Stimulated activated naive CD8-positive, alpha-beta T cell treated with anti-CD3 and anti-CD28 coated beads, Interleukin-15, Interleukin-2, amounts not matched to agents 100 ng/mL and 50 ng/mL, for 24 hours (primary cell): ENCODE measurements around the gene NKAIN2.
"Not testable (repeated sequence)": the region's sequence is repeated elsewhere in the genome, so short reads cannot be mapped to it uniquely, and the experiment has no call there.

ENCODE experiments used
- H3K27ac Mint-ChIP-seq: one replicate; pipeline ENCODE4 v1.8.0; 2021; ENCODE audit warnings: mild to moderate bottlenecking, mixed read lengths
- H3K27me3 Mint-ChIP-seq: one replicate; pipeline ENCODE4 v1.8.0; 2021; ENCODE audit warnings: mixed read lengths
- H3K36me3 Mint-ChIP-seq: one replicate; pipeline ENCODE4 v1.8.0; 2021; ENCODE audit warnings: low read depth, mixed read lengths
- H3K4me1 Mint-ChIP-seq: one replicate; pipeline ENCODE4 v1.8.0; 2021; ENCODE audit warnings: low read depth, mixed read lengths
- H3K4me3 Mint-ChIP-seq: one replicate; pipeline ENCODE4 v1.8.0; 2021; ENCODE audit warnings: mild to moderate bottlenecking, mixed read lengths
- H3K9me3 Mint-ChIP-seq: one replicate; pipeline ENCODE4 v1.8.0; 2021; ENCODE audit warnings: mixed read lengths

Gene NKAIN2

DNA sequence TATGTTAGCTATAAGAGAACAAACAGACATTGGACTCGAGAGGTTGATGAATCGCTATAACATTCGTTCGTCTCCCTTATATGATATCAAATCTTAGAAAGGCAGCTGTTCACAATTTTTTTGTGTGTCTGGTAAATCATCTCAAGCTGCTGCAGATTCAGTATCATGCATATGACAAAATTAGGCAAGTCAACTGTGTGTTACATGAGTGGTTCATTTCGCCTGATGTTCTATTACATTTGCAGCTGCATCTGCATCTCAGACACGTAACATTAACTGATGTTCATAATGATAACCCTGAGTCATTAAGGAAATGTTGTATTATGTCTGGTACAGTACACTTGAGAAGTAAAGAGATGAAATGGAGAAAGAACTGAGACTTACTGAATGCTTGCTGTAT, 92.1 kb downstream of the NKAIN2 start:
- Mint-ChIP-seq H3K4me3 (no peak overlapping the region), H3K4me1 (no peaks in the 10 kb centered on the region), H3K9me3 (peaks cover 17% of the 10 kb centered on the region), H3K27ac (no peak overlapping the region), H3K27me3 (no peaks in the 10 kb centered on the region), H3K36me3 (no peaks in the 10 kb centered on the region)

DNA sequence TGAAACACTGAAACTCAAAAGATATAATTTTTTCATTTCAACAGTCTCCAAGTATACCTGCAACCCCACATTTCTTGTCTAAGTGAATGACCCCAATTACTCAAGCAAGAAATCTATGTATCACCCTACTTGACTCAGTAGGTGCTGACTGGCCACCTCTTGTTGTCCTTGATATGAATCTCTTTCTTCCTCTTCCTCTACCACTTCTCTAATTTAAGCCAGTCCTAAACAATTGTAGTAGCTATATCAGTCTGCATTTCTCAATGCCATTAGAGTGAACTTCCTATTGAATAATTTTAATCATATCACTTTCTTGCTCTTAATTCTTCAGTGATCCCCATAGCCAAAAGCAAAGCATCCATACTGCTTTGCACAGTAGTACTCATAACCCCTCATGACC, 93.2 kb downstream of the NKAIN2 start:
- no peaks in the 10 kb centered on the region for H3K27me3 Mint-ChIP-seq
- no peaks in the 10 kb centered on the region for H3K4me1 Mint-ChIP-seq
- peaks cover 11% of the 10 kb centered on the region for H3K9me3 Mint-ChIP-seq
- no peaks in the 10 kb centered on the region for H3K36me3 Mint-ChIP-seq
- no peak overlapping the region for H3K4me3 Mint-ChIP-seq
- no peak overlapping the region for H3K27ac Mint-ChIP-seq

DNA sequence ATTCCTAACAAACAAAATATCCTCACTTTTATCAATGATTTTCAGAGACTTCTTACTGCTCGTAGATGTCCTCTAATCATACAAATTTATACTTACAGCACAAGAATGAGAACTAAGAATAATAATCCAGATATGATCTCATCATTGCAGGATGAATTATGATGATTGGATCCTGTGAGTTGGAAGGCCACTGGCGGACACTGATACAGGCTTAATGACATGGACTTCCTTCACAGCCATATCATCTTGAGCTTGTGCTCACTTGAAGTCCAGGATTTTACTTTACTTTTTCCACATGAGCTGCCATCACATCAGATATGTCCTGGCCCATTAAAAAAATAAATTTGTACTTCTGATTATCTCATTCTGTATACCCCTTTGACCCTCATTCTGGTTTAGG, 94.3 kb downstream of the NKAIN2 start:
- H3K27ac Mint-ChIP-seq: no peak overlapping the region
- H3K9me3 Mint-ChIP-seq: peaks cover 4% of the 10 kb centered on the region
- no peak overlapping the region for H3K4me3 Mint-ChIP-seq
- no peaks in the 10 kb centered on the region for H3K4me1 Mint-ChIP-seq
- no peaks in the 10 kb centered on the region for H3K27me3 Mint-ChIP-seq
- no peaks in the 10 kb centered on the region for H3K36me3 Mint-ChIP-seq

GRCh38 chr6:123898665-123899064, 95.0 kb downstream of the NKAIN2 start:
- Mint-ChIP-seq H3K27me3 (no peaks in the 10 kb centered on the region), H3K27ac (no peak overlapping the region), H3K9me3 (peaks cover 4% of the 10 kb centered on the region), H3K36me3 (no peaks in the 10 kb centered on the region), H3K4me1 (no peaks in the 10 kb centered on the region), H3K4me3 (no peak overlapping the region)

- Mint-ChIP-seq H3K36me3 (no peaks in the 10 kb centered on the region), H3K4me1 (no peaks in the 10 kb centered on the region), H3K27ac (no peak overlapping the region), H3K9me3 (peaks cover 4% of the 10 kb centered on the region), H3K27me3 (no peaks in the 10 kb centered on the region), H3K4me3 (no peak overlapping the region)
Observed at GRCh38 chr6:123899745-123900144, 96.1 kb downstream of the NKAIN2 start.

DNA sequence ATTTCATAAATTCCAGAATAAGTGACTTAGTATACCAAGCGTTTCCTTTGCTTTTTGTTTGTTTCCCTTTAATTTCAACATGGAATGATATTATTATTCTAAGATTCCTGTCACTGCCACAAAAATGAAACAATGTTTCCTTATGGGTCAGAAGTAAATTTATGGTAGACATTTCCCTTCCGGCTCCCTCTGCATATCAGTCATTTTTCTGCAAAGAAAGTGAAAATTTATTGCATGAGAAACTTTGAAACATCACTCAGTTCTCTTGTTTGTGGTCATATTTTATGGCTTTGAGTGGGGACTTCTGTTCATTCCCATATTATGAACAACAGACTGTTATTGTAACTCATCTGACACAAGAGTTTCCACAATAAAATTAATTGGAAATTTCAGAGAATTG, 97.8 kb downstream of the NKAIN2 start:
- Mint-ChIP-seq H3K27me3 (no peaks in the 10 kb centered on the region), H3K27ac (no peak overlapping the region), H3K36me3 (no peaks in the 10 kb centered on the region), H3K4me1 (no peaks in the 10 kb centered on the region), H3K4me3 (no peak overlapping the region), H3K9me3 (peaks cover 4% of the 10 kb centered on the region)

DNA sequence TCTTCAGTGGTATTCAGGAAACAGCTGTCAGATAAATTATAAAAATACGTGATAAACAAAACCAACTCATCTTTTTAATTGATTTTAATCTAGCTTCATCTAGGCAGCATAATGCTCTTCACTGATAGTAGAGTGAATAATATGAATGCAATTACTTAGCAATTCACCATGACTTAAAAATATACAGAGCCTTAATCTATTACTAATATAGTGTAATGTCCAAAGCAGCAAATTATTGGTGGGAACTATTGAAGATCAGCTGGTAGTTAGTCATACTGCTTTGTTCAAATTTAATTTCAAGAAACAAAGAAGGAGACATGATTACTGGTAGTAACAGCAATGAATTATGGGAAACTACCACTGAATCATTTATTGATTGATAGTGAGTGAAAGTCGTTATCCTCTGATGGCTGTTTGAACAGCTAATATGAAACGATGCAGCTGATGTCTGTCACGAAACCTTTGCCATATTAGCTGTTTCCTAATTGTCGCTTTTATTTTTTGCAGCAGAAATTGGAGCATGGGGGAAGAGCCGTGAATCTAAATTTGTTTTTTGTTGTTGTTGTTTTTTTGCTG, 99.2 kb downstream of the NKAIN2 start:
- Mint-ChIP-seq H3K4me3 (no peak overlapping the region), H3K9me3 (peaks cover under 1% of the 10 kb centered on the region), H3K36me3 (no peaks in the 10 kb centered on the region), H3K27ac (no peak overlapping the region), H3K4me1 (no peaks in the 10 kb centered on the region), H3K27me3 (no peaks in the 10 kb centered on the region)

GRCh38 chr6:123904228-123904627, 100.6 kb downstream of the NKAIN2 start:
- Mint-ChIP-seq H3K36me3 (no peaks in the 10 kb centered on the region), H3K27ac (no peak overlapping the region), H3K9me3 (no peaks in the 10 kb centered on the region), H3K27me3 (no peaks in the 10 kb centered on the region), H3K4me1 (no peaks in the 10 kb centered on the region), H3K4me3 (no peak overlapping the region)

DNA sequence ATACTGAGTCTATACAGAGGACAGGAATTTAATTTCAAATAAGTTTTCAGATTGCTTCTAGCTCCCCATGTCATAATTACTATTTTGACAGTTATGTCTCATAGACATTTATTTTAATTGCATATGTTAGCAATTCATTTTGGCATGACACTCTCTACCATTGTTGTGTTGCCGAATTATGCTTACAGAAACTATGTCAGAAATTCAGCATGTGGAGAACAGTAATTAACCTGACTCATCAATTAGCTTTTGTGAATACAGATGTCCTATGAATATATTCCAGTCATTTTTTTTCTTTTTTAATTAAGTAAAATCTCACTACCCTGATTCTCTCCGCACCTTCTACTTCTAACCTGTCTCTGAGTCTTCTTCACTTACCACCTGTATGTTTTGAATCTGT, 105.1 kb downstream of the NKAIN2 start:
- no peaks in the 10 kb centered on the region for H3K4me1 Mint-ChIP-seq
- H3K27ac Mint-ChIP-seq: no peak overlapping the region
- no peak overlapping the region for H3K4me3 Mint-ChIP-seq
- H3K36me3 Mint-ChIP-seq: no peaks in the 10 kb centered on the region
- H3K27me3 Mint-ChIP-seq: no peaks in the 10 kb centered on the region
- H3K9me3 Mint-ChIP-seq: no peaks in the 10 kb centered on the region

DNA sequence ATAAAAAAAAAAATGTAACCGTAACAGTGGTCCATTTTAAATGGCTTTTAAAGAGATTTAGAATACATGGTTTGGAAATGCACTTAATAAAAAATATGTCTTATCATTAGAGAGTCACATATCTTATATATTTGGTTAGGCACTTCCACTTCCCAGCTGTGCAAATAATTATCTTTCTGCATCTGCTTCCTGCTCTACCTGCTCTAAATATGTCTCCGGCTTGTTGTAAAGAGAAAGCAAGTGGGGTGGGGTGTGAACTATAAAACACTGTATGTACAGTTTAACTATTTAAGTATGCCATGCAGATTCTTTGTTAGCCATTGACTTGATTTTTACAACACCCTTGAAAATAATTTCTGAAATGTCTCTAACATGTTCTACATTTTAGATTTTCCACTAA, 106.3 kb downstream of the NKAIN2 start:
- Mint-ChIP-seq H3K9me3 (no peaks in the 10 kb centered on the region), H3K4me1 (no peaks in the 10 kb centered on the region), H3K27ac (no peak overlapping the region), H3K36me3 (no peaks in the 10 kb centered on the region), H3K4me3 (no peak overlapping the region), H3K27me3 (no peaks in the 10 kb centered on the region)

DNA sequence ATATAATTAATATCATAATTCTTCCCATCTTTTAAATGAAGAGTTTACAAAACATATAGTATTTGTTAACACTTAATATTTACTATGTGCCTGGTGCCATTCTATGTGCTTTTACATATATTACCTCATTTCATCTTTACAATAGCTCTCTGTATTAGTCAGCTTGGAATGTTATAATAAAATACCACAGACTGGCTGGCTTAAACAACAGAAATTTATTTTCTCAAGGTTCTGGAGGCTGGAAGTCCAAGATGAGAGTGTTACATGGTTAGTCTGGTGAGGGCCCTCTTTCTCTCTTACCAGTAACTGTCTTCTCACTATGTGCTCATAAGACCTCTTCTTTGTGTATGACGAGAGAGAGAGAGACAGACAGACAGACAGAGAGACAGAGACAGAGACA, 110.2 kb downstream of the NKAIN2 start:
- Mint-ChIP-seq H3K36me3 (no peaks in the 10 kb centered on the region), H3K27ac (no peak overlapping the region), H3K9me3 (peaks cover 3% of the 10 kb centered on the region), H3K4me3 (no peak overlapping the region), H3K27me3 (no peaks in the 10 kb centered on the region), H3K4me1 (no peaks in the 10 kb centered on the region)

DNA sequence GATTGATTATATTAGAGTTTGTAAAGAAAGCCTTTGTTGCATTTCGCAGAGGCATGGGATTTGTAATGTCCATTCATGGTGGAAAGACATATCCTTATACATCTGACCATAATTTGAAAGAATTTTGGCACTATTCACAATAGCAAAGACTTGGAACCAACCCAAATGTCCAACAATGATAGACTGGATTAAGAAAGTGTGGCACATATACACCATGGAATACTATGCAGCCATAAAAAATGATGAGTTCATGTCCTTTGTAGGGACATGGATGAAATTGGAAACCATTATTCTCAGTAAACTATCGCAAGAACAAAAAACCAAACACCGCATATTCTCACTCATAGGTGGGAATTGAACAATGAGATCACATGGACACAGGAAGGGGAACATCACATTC, 119.7 kb downstream of the NKAIN2 start:
- not testable (repeated sequence) for H3K27me3 Mint-ChIP-seq, H3K4me1 Mint-ChIP-seq, H3K4me3 Mint-ChIP-seq, H3K27ac Mint-ChIP-seq, H3K9me3 Mint-ChIP-seq, H3K36me3 Mint-ChIP-seq

DNA sequence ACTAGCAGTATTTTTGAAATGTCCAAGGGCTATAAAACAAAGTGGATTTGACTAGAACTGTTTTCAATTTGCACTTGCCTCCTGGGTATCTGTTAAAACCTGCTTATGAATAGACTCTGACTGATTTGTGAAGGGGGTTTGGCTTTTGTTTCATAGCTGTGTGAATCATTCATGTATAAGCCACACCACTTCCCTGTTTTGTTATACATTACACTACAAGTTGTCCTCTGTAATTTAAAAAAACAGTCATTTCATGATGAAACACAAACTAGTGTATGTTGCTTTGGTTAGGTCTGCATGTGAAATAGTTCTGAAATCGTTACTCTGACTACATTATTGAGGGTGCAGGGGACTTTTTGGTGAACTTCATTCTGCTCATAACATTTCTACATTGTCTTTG, 121.7 kb downstream of the NKAIN2 start:
- H3K4me3 Mint-ChIP-seq: no peak overlapping the region
- no peaks in the 10 kb centered on the region for H3K4me1 Mint-ChIP-seq
- no peaks in the 10 kb centered on the region for H3K36me3 Mint-ChIP-seq
- no peaks in the 10 kb centered on the region for H3K27me3 Mint-ChIP-seq
- no peak overlapping the region for H3K27ac Mint-ChIP-seq
- H3K9me3 Mint-ChIP-seq: peaks cover 7% of the 10 kb centered on the region

GRCh38 chr6:123925842-123926399, 122.3 kb downstream of the NKAIN2 start:
- H3K9me3 Mint-ChIP-seq: peaks cover 7% of the 10 kb centered on the region
- H3K4me3 Mint-ChIP-seq: no peak overlapping the region
- no peaks in the 10 kb centered on the region for H3K36me3 Mint-ChIP-seq
- no peaks in the 10 kb centered on the region for H3K27me3 Mint-ChIP-seq
- H3K4me1 Mint-ChIP-seq: no peaks in the 10 kb centered on the region
- H3K27ac Mint-ChIP-seq: no peak overlapping the region

GRCh38 chr6:123928529-123928928, 124.9 kb downstream of the NKAIN2 start:
- Mint-ChIP-seq H3K27ac (no peak overlapping the region), H3K36me3 (no peaks in the 10 kb centered on the region), H3K4me3 (no peak overlapping the region), H3K9me3 (peaks cover 7% of the 10 kb centered on the region), H3K4me1 (no peaks in the 10 kb centered on the region), H3K27me3 (no peaks in the 10 kb centered on the region)

- Mint-ChIP-seq H3K4me1 (no peaks in the 10 kb centered on the region), H3K4me3 (no peak overlapping the region), H3K36me3 (no peaks in the 10 kb centered on the region), H3K9me3 (peaks cover 11% of the 10 kb centered on the region), H3K27me3 (no peaks in the 10 kb centered on the region), H3K27ac (no peak overlapping the region)
Observed at GRCh38 chr6:123931928-123932327, 128.3 kb downstream of the NKAIN2 start.
